ENCODE measurements around the gene AHCYL2.

DNA sequence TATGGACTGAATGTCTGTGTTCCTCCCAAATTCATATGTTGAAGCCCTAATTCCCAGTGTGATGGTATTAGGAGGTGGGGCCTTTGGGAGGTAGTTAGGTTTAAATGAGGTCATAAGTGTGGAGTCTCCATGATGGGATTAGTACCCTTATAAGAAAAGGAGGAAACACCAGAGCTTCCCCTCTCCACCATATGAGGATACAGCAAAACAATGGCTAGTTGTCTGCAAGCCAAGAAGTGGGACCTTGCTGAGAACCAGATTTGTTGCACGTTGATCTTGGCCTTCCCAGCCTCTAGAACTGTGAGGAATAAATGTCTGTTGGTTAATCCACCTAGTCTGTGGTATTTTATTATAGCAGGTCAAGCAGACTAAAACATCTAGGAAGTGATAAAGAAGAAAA is 102.2 kb downstream of the AHCYL2 start:
- TF ChIP-seq ELF4 (IDR thresholded peaks at IDR 0.05) (no peak), SP1 (IDR thresholded peaks at IDR 0.05) (no peak), ZNF384 (IDR thresholded peaks at IDR 0.05) (no peak), TARDBP (IDR thresholded peaks at IDR 0.05) (no peak), FOXA1 (IDR thresholded peaks at IDR 0.05) (no peak), FOXM1 (IDR thresholded peaks at IDR 0.05; ENCODE audit: borderline replicate concordance) (no peak), SUZ12 (IDR thresholded peaks at IDR 0.05) (no peak), FOXK2 (IDR thresholded peaks at IDR 0.05) (no peak), NFRKB (IDR thresholded peaks at IDR 0.05) (no peak), L3MBTL2 (conservative IDR thresholded peaks at IDR 0.05) (no peak), BHLHE40 (IDR thresholded peaks at IDR 0.05; ENCODE audit: borderline replicate concordance) (no peak), CTBP1 (IDR thresholded peaks at IDR 0.05; ENCODE audit: borderline replicate concordance) (no peak)
- TF ChIP-seq, protein P1, sequence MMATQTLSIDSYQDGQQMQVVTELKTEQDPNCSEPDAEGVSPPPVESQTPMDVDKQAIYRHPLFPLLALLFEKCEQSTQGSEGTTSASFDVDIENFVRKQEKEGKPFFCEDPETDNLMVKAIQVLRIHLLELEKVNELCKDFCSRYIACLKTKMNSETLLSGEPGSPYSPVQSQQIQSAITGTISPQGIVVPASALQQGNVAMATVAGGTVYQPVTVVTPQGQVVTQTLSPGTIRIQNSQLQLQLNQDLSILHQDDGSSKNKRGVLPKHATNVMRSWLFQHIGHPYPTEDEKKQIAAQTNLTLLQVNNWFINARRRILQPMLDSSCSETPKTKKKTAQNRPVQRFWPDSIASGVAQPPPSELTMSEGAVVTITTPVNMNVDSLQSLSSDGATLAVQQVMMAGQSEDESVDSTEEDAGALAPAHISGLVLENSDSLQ (IDR thresholded peaks at IDR 0.05) = no peak

All from HEK293T (cell line).